GM12891 (cell line): ENCODE results near the gene AP3B1.

ENCODE experiments used
- POLR2A ChIP-seq: IDR thresholded peaks from 2 replicates; pipeline ENCODE4 v1.6.1; 2011; ENCODE audit warnings: low read depth, low read length, control low read depth
- POLR2AphosphoS5 ChIP-seq: IDR thresholded peaks from 2 replicates; pipeline ENCODE4 v1.6.1; 2011; ENCODE audit warnings: low read depth, low read length, control low read depth

GRCh38 chr5:78291687-78292086 is 2.8 kb downstream of the AP3B1 start:
- no peak for TF ChIP-seq POLR2A
- no peak for TF ChIP-seq POLR2AphosphoS5
